Astrocyte (in vitro differentiated cells and primary cell): ENCODE results near the gene CLIP4.

Experiments
- CTCF ChIP-seq: IDR thresholded peaks from 2 replicates; pipeline ENCODE4 v1.5.1; 2011; ENCODE audit warnings: low read depth, mild to moderate bottlenecking, inconsistent platforms, low read length, moderate library complexity; ENCODE audit not compliant: insufficient read depth
- EZH2 ChIP-seq: IDR thresholded peaks from 2 replicates; pipeline ENCODE4 v1.6.1; 2012; ENCODE audit warnings: mild to moderate bottlenecking, low read length, inconsistent platforms; ENCODE audit not compliant: insufficient read depth

GRCh38 chr2:29154610-29155009 is 39.4 kb downstream of the CLIP4 start:
- TF ChIP-seq CTCF (no peak), EZH2 (no peak)
